Measurements from ENCODE around the gene NGEF. TPM values are rescaled to one million over a fixed set of nuclear protein-coding genes. Genes with fewer than 3 reads are reported as not detected.

The NGEF gene
- total RNA-seq, 1 donor from 2014 or later = 1.2 TPM

DNA sequence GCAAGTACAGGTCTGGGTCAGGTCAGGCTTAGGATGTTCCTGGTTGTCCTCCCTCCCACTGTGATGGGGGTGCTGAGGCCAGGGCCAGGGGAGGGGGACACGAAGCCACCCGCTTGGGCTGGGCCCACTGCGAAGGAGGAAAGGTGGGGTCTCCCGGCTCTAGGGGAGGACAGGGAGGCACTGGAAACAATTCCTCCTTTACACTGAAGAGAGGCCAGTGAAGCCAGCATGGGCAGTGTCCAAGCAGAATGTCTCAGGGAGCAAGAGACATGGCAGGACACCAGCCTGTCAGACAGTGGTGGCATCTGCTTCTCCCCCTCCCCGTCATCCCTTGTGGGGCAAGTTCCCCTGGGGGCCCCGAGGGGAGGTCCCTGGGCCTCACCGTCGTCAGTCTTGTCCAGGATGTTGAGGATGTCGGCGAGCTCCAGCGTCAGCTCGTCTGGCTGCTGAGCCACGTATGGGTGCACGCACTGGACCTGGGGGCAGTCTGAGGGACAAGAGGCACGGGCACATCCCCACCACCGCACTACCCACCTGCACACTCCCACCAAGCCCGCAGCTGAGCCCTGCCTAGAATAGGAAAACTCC lies 132.2 kb downstream of the NGEF start:
- no peaks in the 10 kb centered on the region for H3K9me3 Mint-ChIP-seq
- H3K27ac Mint-ChIP-seq = no peak overlapping the region

DNA sequence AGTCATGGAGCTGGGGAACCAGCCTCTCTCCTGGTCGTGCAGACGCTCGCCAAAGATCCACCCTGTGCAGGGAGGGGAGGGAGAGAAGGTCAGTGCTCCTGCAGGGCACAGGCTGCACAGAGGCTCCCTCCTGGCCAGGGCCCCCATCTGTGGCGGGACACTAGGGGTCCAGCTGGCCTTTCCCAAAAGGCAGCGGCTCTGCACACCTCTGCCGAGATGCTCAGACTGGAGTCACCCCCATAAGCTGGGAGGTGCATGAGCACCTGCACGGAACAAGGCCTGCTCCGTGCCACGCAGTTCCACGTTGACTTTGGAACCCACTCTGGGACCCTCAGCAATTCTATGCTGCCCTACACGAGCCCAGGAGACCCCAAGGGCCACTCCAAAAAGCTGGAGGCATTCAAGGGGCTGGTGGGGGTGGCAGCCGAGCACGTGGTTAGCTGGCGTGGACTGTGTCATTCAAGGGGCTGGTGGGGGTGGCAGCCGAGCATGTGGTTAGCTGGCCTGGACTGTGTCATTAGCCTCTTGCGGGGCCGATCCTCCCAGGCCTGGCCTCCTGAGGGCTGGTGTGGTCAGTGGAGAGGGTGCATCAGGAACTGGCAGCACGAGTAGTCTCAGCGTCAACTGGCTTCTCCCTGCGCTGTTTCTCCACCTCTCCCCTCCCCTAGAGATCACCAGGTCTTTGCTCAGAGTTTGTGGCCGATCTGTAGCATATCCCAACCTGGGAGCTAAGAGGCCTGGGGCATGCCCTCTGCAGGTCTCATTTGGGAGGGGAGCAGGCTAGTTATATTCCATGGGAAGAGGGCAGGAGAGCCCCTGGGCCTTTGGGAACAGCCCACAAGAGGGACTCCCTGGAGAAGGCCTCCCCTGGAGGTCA lies 133.2 kb downstream of the NGEF start:
- DNase-seq = no peak
- no peaks in the 10 kb centered on the region for H3K36me3 Mint-ChIP-seq (ENCODE audit: low read depth)
- H3K27me3 Mint-ChIP-seq = peaks cover 14% of the 10 kb centered on the region
- H3K9me3 Mint-ChIP-seq = no peaks in the 10 kb centered on the region
- H3K4me3 Mint-ChIP-seq = no peak overlapping the region
- H3K4me1 Mint-ChIP-seq = peaks cover 5% of the 10 kb centered on the region
- intact Hi-C loops (cut with micrococcal nuclease) = no loop called here
- no peak overlapping the region for H3K27ac Mint-ChIP-seq

More for the DNA sequence above, 132.2 kb downstream of the NGEF start:
- Mint-ChIP-seq H3K36me3 (ENCODE audit: low read depth) (no peaks in the 10 kb centered on the region), H3K4me3 (no peak overlapping the region), H3K4me1 (no peaks in the 10 kb centered on the region), H3K27me3 (peaks cover 5% of the 10 kb centered on the region)
- DNase-seq = no peak
- intact Hi-C loops (cut with micrococcal nuclease) = no loop called here

DNA sequence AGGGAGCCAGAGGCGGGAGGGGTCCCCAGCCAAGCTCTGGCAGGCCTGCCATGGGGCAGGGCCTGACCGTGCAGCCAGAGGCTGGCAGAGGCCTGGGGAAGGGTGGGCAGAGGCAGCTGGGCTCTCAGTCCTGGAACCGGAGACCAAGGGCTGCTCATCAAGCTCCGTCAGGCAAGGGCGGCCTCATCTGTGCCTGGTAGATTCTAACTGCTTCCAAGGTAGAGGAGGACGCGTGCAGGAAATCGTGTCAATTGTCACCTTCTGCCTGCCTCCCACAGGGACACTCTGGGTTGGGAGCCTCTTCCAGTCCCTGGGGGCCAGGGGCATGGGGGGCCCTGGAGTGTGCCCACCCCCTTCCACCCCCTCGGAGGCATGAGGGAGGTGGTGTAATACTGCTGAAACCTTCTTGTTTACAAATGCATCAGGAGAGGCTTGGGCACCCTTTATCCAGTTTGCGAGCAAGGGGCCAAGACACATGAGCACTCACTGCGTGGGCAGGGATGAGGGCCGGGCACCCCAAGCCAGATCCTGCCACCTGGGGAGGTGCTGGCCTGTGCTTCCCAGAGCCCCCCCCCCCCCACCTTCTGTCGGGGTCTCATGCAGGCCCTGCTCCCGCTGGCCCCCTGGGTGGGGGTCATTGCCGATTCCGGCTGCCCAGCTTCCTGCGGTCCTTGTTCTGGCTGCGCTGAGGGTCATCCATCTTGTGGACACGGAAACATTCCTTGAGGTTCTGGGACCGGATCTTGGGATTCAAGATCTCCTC lies 134.0 kb downstream of the NGEF start:
- Mint-ChIP-seq H3K36me3 (ENCODE audit: low read depth) (no peaks in the 10 kb centered on the region), H3K27ac (no peak overlapping the region), H3K4me3 (no peak overlapping the region), H3K4me1 (peaks cover 5% of the 10 kb centered on the region), H3K9me3 (no peaks in the 10 kb centered on the region), H3K27me3 (peaks cover 14% of the 10 kb centered on the region)
- intact Hi-C loops (cut with micrococcal nuclease) = no loop called here
- no peak for DNase-seq

DNA sequence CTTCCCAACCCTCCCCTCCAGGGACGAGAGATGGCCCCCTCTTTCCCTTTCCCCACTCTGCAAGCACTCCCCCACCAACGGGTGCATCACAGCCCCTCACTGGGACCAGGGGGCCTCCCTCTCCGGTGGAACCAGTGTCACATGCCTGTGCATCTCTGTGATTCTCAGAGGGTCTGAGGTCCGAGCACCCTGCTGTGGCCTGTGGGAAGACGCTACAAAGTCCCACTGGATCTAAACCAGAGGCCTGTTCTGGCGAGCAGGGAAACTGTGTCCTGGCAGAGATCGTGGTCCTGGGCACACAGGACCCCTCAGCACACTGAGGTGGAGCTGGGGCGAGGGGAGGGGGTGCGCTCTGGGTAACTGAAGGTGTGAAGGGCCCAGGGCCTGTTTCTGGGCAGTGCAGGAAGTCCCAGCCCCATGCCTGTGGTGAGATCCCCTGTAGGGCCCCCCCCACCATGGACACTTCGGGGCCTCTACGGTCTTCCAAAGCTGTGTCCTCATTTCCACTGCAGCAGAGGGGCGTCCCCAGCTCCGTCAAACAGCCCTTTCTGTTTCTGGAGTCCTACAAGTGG lies 135.0 kb downstream of the NGEF start:
- peak overlapping the region; percentile 30 for H3K4me3 Mint-ChIP-seq
- intact Hi-C loops (cut with micrococcal nuclease) = no loop called here

DNA sequence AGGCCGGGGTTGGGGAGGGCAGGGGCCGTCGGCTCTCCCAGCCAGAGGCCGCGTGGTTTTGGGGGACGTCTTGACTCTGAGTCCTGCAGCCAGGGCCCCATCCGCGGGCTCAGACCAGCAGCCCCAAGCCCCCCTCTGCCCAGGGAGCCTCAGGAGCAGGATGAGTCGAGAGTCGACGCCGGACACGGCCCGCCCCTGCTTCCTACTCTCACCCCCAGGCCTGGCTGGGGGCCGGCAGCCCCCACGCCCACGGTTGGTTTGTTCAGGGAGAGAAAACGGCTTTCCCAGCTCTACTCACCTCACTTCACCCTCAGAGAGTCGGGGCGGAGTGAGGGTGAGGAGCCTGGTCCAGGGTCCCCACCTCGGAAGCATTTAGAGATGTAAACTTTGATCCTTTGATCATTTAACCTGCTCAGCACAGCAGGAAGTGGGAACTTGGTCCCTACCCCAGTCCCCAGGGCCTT lies 136.0 kb downstream of the NGEF start:
- intact Hi-C loops (cut with micrococcal nuclease) = no loop called here
- Mint-ChIP-seq H3K36me3 (ENCODE audit: low read depth) (no peaks in the 10 kb centered on the region), H3K27me3 (peaks cover 14% of the 10 kb centered on the region)

More for the DNA sequence above, 135.0 kb downstream of the NGEF start:
- no peaks in the 10 kb centered on the region for H3K9me3 Mint-ChIP-seq
- no peaks in the 10 kb centered on the region for H3K36me3 Mint-ChIP-seq (ENCODE audit: low read depth)
- no peak overlapping the region for H3K27ac Mint-ChIP-seq
- H3K4me1 Mint-ChIP-seq = peaks cover 5% of the 10 kb centered on the region
- DNase-seq = no peak
- H3K27me3 Mint-ChIP-seq = peaks cover 14% of the 10 kb centered on the region

DNA sequence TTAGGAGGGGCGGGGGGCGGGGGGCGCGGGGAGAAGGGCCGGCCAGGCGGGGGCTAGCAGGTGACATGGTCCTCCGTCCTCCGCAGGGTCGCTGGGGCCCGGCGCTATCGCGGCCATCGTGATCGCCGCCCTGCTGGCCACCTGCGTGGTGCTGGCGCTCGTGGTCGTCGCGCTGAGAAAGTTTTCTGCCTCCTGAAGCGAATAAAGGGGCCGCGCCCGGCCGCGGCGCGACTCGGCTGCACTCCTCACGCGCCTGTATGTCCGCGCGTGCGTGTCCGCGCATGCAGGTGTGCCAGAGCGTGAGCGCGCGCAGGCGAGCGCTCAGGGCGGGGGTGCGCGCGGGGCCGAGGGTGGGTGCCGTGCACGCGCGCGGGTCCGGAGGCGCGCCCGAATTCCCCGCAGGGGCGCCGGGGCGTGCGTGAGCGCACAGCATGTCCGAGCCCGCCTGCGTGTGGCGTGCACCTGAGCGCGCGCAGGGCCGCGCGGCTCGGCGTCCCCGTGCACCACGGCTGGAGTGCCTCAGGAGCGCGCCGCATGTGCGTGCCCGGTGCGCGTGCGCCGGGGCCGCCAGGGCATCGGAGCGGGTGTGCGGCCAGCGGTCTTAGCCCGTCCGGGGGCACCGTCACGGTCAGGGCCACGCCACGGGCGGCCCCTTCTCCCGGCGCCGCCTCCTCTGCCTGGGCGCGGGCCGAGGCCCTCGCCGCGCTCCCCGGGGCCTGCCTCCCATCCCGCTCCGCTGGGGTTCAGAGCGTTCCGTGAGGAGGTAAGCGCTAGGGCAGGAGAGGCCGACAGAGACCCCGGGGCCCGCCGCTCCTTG lies 136.7 kb downstream of the NGEF start:
- DNase-seq = peak; percentile 83
- H3K27me3 Mint-ChIP-seq = peaks cover 14% of the 10 kb centered on the region
- peak overlapping the region; percentile 68 for H3K4me3 Mint-ChIP-seq
- intact Hi-C loops (cut with micrococcal nuclease) = no loop called here
- no peaks in the 10 kb centered on the region for H3K36me3 Mint-ChIP-seq (ENCODE audit: low read depth)
- no peaks in the 10 kb centered on the region for H3K9me3 Mint-ChIP-seq
- no peak overlapping the region for H3K27ac Mint-ChIP-seq
- peaks cover 5% of the 10 kb centered on the region for H3K4me1 Mint-ChIP-seq

More for the DNA sequence above, 136.0 kb downstream of the NGEF start:
- H3K27ac Mint-ChIP-seq = no peak overlapping the region
- no peaks in the 10 kb centered on the region for H3K9me3 Mint-ChIP-seq
- DNase-seq = no peak
- H3K4me1 Mint-ChIP-seq = peaks cover 5% of the 10 kb centered on the region
- H3K4me3 Mint-ChIP-seq = peak overlapping the region; percentile 61

DNA sequence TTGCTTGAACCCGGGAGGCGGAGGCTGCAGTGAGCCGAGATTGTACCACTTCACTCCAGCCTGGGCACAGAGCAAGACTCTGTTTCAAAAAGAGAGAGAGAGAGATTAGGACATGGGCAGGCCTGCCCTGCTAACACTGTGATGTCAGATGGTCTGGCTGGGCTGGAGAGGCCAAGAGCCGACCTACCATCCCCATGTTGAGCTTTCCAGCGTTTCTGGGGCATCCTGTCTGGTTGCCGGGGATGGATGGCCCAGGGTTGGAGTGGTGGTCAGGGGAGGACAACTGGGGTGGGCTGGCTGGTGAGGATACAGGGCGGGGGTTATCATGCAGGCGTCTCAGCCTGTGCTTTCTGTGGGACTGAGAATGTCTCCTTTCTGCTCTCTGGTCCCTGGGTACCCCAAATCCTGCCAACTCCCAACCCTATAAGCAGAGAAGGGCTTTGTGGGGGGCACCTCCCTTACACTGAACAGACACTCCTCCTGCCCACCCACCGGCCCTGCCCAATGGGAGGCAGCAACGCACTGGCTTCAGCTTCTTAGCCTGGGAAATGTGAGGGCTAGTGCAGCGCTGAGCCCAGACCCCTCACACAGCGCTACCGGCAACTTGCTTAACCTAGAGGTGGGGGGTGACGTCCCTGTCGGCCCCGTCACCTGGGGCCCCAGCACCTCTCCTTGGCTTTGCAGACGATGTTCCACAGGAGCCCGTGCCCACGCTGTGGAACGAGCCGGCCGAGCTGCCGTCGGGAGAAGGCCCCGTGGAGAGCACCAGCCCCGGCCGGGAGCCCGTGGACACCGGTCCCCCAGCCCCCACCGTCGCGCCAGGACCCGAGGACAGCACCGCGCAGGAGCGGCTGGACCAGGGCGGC lies 137.6 kb downstream of the NGEF start:
- peak overlapping the region; percentile 72 for H3K4me3 Mint-ChIP-seq

DNA sequence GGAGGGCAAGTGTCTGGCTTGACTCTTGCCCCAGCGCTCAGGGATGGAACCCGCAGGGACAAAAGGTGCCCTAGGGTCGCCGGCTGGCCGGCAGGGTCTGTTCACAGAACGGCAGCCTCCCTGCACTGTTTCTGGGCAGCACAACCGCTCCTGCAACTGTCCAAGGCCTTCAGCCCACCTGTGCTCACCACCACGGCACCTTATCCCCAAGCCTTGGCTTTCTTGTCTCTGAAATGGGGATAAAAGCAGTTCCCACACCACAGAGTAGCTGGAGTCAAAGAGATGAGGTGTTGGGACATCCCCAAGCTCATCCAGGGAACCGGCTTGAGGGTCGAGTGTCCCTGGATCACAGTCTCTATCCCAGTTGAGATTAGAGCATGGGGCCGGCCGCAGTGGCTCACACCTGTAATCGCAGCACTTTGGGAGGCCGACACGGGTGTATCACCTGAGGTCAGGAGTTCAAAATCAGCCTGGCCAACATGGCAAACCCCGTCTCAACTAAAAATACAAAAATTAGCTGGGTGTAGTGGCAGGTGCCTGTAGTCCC lies 138.3 kb downstream of the NGEF start:
- Mint-ChIP-seq H3K9me3 (no peaks in the 10 kb centered on the region), H3K27me3 (peaks cover 14% of the 10 kb centered on the region), H3K4me1 (peaks cover 5% of the 10 kb centered on the region), H3K36me3 (ENCODE audit: low read depth) (no peaks in the 10 kb centered on the region), H3K4me3 (peak overlapping the region; percentile 72), H3K27ac (no peak overlapping the region)
- no peak for DNase-seq
- intact Hi-C loops (cut with micrococcal nuclease) = no loop called here

More for the DNA sequence above, 137.6 kb downstream of the NGEF start:
- no peaks in the 10 kb centered on the region for H3K36me3 Mint-ChIP-seq (ENCODE audit: low read depth)
- DNase-seq = no peak
- intact Hi-C loops (cut with micrococcal nuclease) = no loop called here
- H3K27me3 Mint-ChIP-seq = peaks cover 14% of the 10 kb centered on the region
- peaks cover 5% of the 10 kb centered on the region for H3K4me1 Mint-ChIP-seq
- H3K9me3 Mint-ChIP-seq = no peaks in the 10 kb centered on the region
- peak overlapping the region; percentile 37 for H3K27ac Mint-ChIP-seq

DNA sequence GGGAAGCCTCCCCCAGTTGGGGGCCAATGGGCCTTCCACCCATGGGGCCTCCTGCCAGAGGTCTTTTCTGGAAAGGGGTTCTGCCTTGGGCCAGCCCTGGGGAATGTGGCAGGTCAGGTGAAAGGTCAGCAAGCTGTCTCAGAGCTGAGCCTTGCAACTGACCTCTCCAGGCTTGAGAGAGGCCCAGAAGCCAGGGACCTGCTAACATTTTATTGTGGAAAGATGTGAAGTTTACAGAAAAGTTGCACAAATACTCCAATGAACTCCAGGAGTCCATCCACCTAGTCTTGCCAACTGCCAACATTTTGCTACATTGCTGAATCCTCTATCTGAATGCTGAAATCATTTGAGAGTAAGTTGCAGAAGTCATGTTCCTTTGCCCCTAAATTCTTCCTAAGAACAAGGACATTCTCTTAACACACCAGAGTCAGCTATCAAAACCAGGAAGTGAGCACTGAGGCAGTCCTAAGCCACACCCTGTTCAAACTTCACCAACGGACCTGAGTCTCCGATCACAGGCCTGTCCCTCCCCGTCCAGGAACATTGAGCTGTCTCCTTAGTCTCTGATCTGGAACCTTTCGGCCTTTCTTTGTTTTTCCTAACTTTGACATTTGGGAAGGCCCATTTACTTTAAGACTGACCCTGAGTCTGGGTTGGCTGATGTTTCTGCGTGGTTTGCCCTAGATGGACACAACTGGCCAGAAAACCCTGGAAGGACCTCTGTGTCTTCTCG lies 139.0 kb downstream of the NGEF start:
- no peaks in the 10 kb centered on the region for H3K36me3 Mint-ChIP-seq (ENCODE audit: low read depth)
- H3K9me3 Mint-ChIP-seq = no peaks in the 10 kb centered on the region
- intact Hi-C loops (cut with micrococcal nuclease) = no loop called here
- no peak overlapping the region for H3K4me3 Mint-ChIP-seq
- no peak for DNase-seq
- peaks cover 5% of the 10 kb centered on the region for H3K4me1 Mint-ChIP-seq
- no peak overlapping the region for H3K27ac Mint-ChIP-seq
- H3K27me3 Mint-ChIP-seq = peaks cover 14% of the 10 kb centered on the region

DNA sequence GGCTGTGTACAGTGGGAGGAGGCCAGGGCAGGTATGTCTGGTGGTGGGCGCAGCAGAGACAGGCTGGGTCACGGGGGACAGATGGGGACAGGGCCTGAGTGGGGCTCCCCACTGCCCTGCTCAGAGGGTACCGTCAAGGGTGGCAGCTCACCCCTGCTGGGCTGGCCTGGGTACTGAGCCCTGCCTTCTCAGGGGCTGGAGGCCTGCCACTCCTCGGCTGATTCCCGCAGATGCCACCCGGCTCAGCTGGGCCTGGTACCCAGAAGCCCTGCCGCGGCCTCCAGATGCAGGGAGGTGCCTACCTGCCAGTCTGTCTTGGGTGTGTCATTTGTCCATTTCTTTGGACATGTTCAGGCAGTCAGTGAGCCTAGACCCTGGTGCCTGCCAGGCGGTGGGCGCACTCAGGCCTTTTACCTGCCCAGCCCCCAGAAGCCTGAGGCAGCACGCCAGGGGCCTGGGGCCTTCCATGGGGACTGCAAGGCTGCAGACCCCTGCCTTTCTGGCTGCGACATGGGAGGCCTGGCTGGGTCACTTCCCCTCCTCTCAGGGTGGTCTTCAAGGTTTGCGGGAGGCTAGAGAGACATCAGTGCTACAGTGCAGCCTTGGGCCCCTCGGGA lies 139.7 kb downstream of the NGEF start:
- Mint-ChIP-seq H3K27me3 (peaks cover 14% of the 10 kb centered on the region), H3K4me1 (peaks cover 5% of the 10 kb centered on the region), H3K9me3 (no peaks in the 10 kb centered on the region), H3K27ac (no peak overlapping the region), H3K36me3 (ENCODE audit: low read depth) (no peaks in the 10 kb centered on the region), H3K4me3 (no peak overlapping the region)
- intact Hi-C loops (cut with micrococcal nuclease) = no loop called here
- DNase-seq = no peak

DNA sequence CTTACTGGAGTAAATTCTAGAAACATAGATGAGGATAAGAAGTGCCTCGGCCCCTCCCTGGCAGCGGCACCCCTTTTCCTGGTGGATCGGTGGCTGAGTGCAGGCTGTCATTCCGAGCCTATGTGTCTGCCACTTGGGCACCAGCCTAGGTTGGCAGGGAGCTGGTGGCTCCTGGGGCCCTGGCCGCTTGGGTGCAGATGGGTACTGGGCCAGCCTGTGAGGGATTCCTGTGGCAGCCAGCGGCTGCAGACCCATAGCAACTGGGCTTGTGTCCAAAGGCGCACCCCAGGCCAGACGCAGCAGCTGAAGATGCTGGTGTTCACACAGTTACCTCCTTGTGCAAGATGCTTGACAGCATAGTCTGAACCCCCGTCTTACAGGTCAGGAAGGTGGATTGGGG lies 140.2 kb downstream of the NGEF start:
- H3K27ac Mint-ChIP-seq = no peak overlapping the region
- intact Hi-C loops (cut with micrococcal nuclease) = no loop called here

More for the DNA sequence above, 140.2 kb downstream of the NGEF start:
- Mint-ChIP-seq H3K4me3 (no peak overlapping the region), H3K9me3 (no peaks in the 10 kb centered on the region), H3K4me1 (peaks cover 5% of the 10 kb centered on the region), H3K27me3 (peaks cover 13% of the 10 kb centered on the region), H3K36me3 (ENCODE audit: low read depth) (no peaks in the 10 kb centered on the region)
- DNase-seq = no peak
